Measurements from ENCODE around the gene XAGE2.

The XAGE2 gene

GRCh38 chrX:52380993-52381392 lies 12.2 kb downstream of the XAGE2 start:
- no peaks in the 10 kb centered on the region for H3K36me3 Mint-ChIP-seq
- H3K9me3 Mint-ChIP-seq = no peaks in the 10 kb centered on the region
- H3K4me3 Mint-ChIP-seq = no peak overlapping the region
- H3K27me3 Mint-ChIP-seq = peaks cover 3% of the 10 kb centered on the region
- CTCF ChIA-PET = no interaction called here
- H3K27ac Mint-ChIP-seq = no peak overlapping the region
- no peaks in the 10 kb centered on the region for H3K4me1 Mint-ChIP-seq
- no peak for DNase-seq

GRCh38 chrX:52410439-52411394 lies 41.9 kb downstream of the XAGE2 start:
- H3K27ac Mint-ChIP-seq = no peak overlapping the region
- no peaks in the 10 kb centered on the region for H3K4me1 Mint-ChIP-seq
- no peak overlapping the region for H3K4me3 Mint-ChIP-seq
- H3K27me3 Mint-ChIP-seq = no peaks in the 10 kb centered on the region
- DNase-seq = no peak
- no peaks in the 10 kb centered on the region for H3K9me3 Mint-ChIP-seq
- no peaks in the 10 kb centered on the region for H3K36me3 Mint-ChIP-seq
- CTCF ChIA-PET = no interaction called here

- no peaks in the 10 kb centered on the region for H3K36me3 Mint-ChIP-seq
- no peak overlapping the region for H3K27ac Mint-ChIP-seq
Observed at GRCh38 chrX:52415304-52415703, 46.5 kb downstream of the XAGE2 start.

GRCh38 chrX:52416816-52417215 lies 48.0 kb downstream of the XAGE2 start:
- H3K4me3 Mint-ChIP-seq = no peak overlapping the region
- no peaks in the 10 kb centered on the region for H3K27me3 Mint-ChIP-seq
- H3K27ac Mint-ChIP-seq = no peak overlapping the region
- CTCF ChIA-PET = no interaction called here
- no peaks in the 10 kb centered on the region for H3K4me1 Mint-ChIP-seq
- no peaks in the 10 kb centered on the region for H3K9me3 Mint-ChIP-seq
- H3K36me3 Mint-ChIP-seq = no peaks in the 10 kb centered on the region
- DNase-seq = no peak

More at GRCh38 chrX:52415304-52415703, 46.5 kb downstream of the XAGE2 start:
- no peak for DNase-seq
- no peaks in the 10 kb centered on the region for H3K4me1 Mint-ChIP-seq
- CTCF ChIA-PET = no interaction called here
- H3K9me3 Mint-ChIP-seq = no peaks in the 10 kb centered on the region
- H3K4me3 Mint-ChIP-seq = no peak overlapping the region
- no peaks in the 10 kb centered on the region for H3K27me3 Mint-ChIP-seq

GRCh38 chrX:52420824-52421443 lies 52.1 kb downstream of the XAGE2 start:
- CTCF ChIA-PET = no interaction called here
- no peak overlapping the region for H3K27ac Mint-ChIP-seq
- H3K9me3 Mint-ChIP-seq = no peaks in the 10 kb centered on the region
- DNase-seq = no peak
- H3K36me3 Mint-ChIP-seq = no peaks in the 10 kb centered on the region
- no peaks in the 10 kb centered on the region for H3K4me1 Mint-ChIP-seq
- no peak overlapping the region for H3K4me3 Mint-ChIP-seq
- H3K27me3 Mint-ChIP-seq = no peaks in the 10 kb centered on the region

- Mint-ChIP-seq H3K4me1 (no peaks in the 10 kb centered on the region), H3K27ac (no peak overlapping the region), H3K36me3 (no peaks in the 10 kb centered on the region), H3K4me3 (no peak overlapping the region), H3K9me3 (no peaks in the 10 kb centered on the region), H3K27me3 (no peaks in the 10 kb centered on the region)
- CTCF ChIA-PET = no interaction called here
- DNase-seq = no peak
Observed at GRCh38 chrX:52422884-52423283, 54.1 kb downstream of the XAGE2 start.

- H3K4me3 Mint-ChIP-seq = no peak overlapping the region
Observed at GRCh38 chrX:52424656-52425055, 55.8 kb downstream of the XAGE2 start.

More at GRCh38 chrX:52424656-52425055, 55.8 kb downstream of the XAGE2 start:
- CTCF ChIA-PET = no interaction called here
- Mint-ChIP-seq H3K9me3 (no peaks in the 10 kb centered on the region), H3K36me3 (no peaks in the 10 kb centered on the region), H3K4me1 (no peaks in the 10 kb centered on the region), H3K27me3 (no peaks in the 10 kb centered on the region), H3K27ac (no peak overlapping the region)
- DNase-seq = no peak
